K562 (cell line): Measurements from ENCODE around the gene SIK3. TPM values are rescaled to one million over a fixed set of nuclear protein-coding genes. Genes with fewer than 3 reads are reported as not detected.

Experiments used
- ATF3 ChIP-seq, 2 experiments: fragments of 450-650 bp in 1 of 2; sonication (generic) in 1 of 2; formaldehyde crosslinking in 1 of 2; IDR thresholded peaks in 1 of 2; conservative IDR thresholded peaks in 1 of 2; 2 replicates each; pipeline versions ENCODE4 v1.6.1 to v1.8.1; 2016 to 2023; ENCODE audit warnings: mild to moderate bottlenecking in 2 of 2, moderate library complexity in 2 of 2, inconsistent platforms in 1 of 2, missing genetic modification reagents in 1 of 2
- BCLAF1 ChIP-seq, 2 experiments: fragments of 450-650 bp in 1 of 2; IDR thresholded peaks; 2 replicates each; pipeline ENCODE4 v1.6.1; 2011 to 2017; ENCODE audit warnings: low read depth in 2 of 2, antibody characterized with exemption in 1 of 2, borderline replicate concordance in 1 of 2, low read length in 1 of 2, mild to moderate bottlenecking in 1 of 2, mixed read lengths in 1 of 2; ENCODE audit not compliant: control insufficient read depth in 1 of 2
- DIDO1 ChIP-seq: fragments of 450-650 bp; IDR thresholded peaks from 2 replicates; pipeline ENCODE4 v1.6.1; 2016; ENCODE audit warnings: low read depth, missing biosample characterization, missing genetic modification characterization
- L3MBTL2 ChIP-seq: fragments of 450-650 bp; IDR thresholded peaks from 2 replicates; pipeline ENCODE4 v1.6.1; 2016; ENCODE audit warnings: mild to moderate bottlenecking, moderate library complexity
- RBM22 ChIP-seq: fragments of 200-400 bp; formaldehyde crosslinking; IDR thresholded peaks from 2 replicates; pipeline ENCODE4 v1.6.1; 2018; ENCODE audit warnings: low read length, low read depth; ENCODE audit not compliant: poor library complexity, severe bottlenecking
- SMARCE1 ChIP-seq: fragments of 450-650 bp; IDR thresholded peaks from 2 replicates; pipeline ENCODE4 v1.7.1; 2016; ENCODE audit warnings: mild to moderate bottlenecking
- USF1 ChIP-seq: sonication (generic); formaldehyde crosslinking; IDR thresholded peaks from 2 replicates; pipeline ENCODE4 v1.9.0; 2022; ENCODE audit warnings: mild to moderate bottlenecking, missing genetic modification reagents
- ZNF324 ChIP-seq: fragments of 250-450 bp; sonication (Bioruptor Pico); IDR thresholded peaks from 2 replicates; pipeline ENCODE4 v1.4.0; 2020; ENCODE audit warnings: mild to moderate bottlenecking
- polyA plus RNA-seq, 8 experiments: library from polyadenylated mRNA; depleted of rRNA in 4 of 8; stranded (reverse) in 5 of 8; unstranded in 3 of 8; fragments of >200 nt; fragmentation: Nextera tagmentation in 2 of 8; fragmentation: Illumina TruSeq in 1 of 8; extraction: Ambion mirVana in 2 of 8; extraction: Trizol in 1 of 8; gene quantifications; 2 replicates each; pipeline versions ENCODE4 v1.2.1 to v1.2.3, GENCODE V29; 2011 to 2014; ENCODE audit warnings: inconsistent platforms in 1 of 8, missing spikeins in 1 of 8
- total RNA-seq, 7 experiments: library from RNA; depleted of rRNA in 6 of 7; stranded (reverse); fragments of >200 nt in 6 of 7; fragmentation: Illumina TruSeq in 2 of 7; extraction: Trizol in 2 of 7; gene quantifications; 2 replicates each; pipeline versions ENCODE4 v1.2.1 to v1.2.3, GENCODE V29; 2011 to 2021; ENCODE audit warnings: low replicate concordance in 1 of 7
- TF ChIP-seq, protein P1 (sequence below): fragments of 250-450 bp; sonication (Bioruptor Pico); IDR thresholded peaks from 2 replicates; pipeline ENCODE4 v1.4.0; 2020
- TF ChIP-seq, protein P2 (sequence below): fragments of 250-450 bp; sonication (Bioruptor Pico); IDR thresholded peaks from 2 replicates; pipeline ENCODE4 v1.4.0; 2020; ENCODE audit warnings: mild to moderate bottlenecking, moderate library complexity

The SIK3 gene
- total and polyA plus RNA-seq, 9 of the 15 experiments (the other 6 are each of a cell fraction or from before 2014, with no cell fraction given): 1.6 to 21.6 (median 8.0) TPM

DNA sequence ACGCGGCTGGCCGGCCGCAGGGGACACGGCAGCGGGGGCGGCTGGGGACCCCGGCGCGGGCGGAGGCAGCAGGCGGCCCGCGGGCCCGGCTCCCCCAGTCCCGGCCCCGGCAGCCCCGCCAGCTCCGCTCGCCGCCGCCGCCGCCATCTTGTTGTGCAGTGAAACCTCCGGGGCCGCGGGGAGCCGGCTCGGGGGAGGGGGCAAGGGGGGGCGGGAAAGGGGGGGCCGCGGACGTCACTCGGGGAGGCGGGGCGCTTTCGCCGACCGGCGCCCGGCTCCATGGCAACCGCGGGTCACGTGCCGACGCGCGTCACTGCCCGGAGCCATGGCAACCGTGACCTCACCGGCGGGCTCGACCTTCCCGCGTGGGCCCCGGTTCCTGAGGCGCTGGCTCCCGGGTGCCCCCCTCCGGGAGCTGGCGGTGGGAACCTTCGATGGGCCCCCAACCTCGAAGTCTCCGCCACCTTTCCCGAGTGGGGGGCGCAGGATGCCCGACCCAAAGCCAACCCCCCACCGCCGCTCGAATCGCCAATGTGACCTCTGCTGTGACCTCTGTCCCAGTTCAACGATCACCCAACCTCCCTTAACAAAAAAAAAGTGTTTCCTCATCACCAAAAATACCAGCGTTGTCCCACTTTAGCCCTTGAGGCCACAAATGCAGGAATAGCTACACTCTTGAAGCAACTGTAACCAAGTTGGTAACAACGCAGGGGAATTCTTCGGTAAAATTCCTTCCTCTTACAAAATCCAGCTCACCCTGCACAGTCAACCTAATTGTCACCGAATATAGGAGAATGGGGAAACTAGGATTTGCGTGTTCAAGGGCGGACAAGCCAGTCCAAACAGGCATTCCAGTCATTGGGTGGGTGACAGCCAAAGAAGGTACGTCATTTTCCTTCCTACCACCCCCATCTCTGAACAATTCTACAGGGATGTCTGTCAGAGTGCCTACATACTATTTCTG, at the start of gene SIK3 (continued):
- TF ChIP-seq BCLAF1 (IDR thresholded peaks at IDR 0.05; ENCODE audit: borderline replicate concordance in 1 of 2, control insufficient read depth in 1 of 2, low read depth in 2 of 2, low read length in 1 of 2) (no peak), L3MBTL2 (peak; percentile 88), RBM22 (peak; percentile 99), ZNF324 (no peak), SMARCE1 (peak; percentile 38; the same call in 1 of the 2 replicates), USF1 (peak; percentile 95), DIDO1 (no peak), ATF3 (IDR thresholded peaks at IDR 0.05) (peak; percentile 76), ATF3 (CRISPR knock-in tag; conservative IDR thresholded peaks at IDR 0.05) (no peak)
- TF ChIP-seq, protein P1, sequence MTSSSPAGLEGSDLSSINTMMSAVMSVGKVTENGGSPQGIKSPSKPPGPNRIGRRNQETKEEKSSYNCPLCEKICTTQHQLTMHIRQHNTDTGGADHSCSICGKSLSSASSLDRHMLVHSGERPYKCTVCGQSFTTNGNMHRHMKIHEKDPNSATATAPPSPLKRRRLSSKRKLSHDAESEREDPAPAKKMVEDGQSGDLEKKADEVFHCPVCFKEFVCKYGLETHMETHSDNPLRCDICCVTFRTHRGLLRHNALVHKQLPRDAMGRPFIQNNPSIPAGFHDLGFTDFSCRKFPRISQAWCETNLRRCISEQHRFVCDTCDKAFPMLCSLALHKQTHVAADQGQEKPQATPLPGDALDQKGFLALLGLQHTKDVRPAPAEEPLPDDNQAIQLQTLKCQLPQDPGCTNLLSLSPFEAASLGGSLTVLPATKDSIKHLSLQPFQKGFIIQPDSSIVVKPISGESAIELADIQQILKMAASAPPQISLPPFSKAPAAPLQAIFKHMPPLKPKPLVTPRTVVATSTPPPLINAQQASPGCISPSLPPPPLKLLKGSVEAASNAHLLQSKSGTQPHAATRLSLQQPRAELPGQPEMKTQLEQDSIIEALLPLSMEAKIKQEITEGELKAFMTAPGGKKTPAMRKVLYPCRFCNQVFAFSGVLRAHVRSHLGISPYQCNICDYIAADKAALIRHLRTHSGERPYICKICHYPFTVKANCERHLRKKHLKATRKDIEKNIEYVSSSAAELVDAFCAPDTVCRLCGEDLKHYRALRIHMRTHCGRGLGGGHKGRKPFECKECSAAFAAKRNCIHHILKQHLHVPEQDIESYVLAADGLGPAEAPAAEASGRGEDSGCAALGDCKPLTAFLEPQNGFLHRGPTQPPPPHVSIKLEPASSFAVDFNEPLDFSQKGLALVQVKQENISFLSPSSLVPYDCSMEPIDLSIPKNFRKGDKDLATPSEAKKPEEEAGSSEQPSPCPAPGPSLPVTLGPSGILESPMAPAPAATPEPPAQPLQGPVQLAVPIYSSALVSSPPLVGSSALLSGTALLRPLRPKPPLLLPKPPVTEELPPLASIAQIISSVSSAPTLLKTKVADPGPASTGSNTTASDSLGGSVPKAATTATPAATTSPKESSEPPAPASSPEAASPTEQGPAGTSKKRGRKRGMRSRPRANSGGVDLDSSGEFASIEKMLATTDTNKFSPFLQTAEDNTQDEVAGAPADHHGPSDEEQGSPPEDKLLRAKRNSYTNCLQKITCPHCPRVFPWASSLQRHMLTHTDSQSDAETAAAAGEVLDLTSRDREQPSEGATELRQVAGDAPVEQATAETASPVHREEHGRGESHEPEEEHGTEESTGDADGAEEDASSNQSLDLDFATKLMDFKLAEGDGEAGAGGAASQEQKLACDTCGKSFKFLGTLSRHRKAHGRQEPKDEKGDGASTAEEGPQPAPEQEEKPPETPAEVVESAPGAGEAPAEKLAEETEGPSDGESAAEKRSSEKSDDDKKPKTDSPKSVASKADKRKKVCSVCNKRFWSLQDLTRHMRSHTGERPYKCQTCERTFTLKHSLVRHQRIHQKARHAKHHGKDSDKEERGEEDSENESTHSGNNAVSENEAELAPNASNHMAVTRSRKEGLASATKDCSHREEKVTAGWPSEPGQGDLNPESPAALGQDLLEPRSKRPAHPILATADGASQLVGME: no peak
- TF ChIP-seq, protein P2, sequence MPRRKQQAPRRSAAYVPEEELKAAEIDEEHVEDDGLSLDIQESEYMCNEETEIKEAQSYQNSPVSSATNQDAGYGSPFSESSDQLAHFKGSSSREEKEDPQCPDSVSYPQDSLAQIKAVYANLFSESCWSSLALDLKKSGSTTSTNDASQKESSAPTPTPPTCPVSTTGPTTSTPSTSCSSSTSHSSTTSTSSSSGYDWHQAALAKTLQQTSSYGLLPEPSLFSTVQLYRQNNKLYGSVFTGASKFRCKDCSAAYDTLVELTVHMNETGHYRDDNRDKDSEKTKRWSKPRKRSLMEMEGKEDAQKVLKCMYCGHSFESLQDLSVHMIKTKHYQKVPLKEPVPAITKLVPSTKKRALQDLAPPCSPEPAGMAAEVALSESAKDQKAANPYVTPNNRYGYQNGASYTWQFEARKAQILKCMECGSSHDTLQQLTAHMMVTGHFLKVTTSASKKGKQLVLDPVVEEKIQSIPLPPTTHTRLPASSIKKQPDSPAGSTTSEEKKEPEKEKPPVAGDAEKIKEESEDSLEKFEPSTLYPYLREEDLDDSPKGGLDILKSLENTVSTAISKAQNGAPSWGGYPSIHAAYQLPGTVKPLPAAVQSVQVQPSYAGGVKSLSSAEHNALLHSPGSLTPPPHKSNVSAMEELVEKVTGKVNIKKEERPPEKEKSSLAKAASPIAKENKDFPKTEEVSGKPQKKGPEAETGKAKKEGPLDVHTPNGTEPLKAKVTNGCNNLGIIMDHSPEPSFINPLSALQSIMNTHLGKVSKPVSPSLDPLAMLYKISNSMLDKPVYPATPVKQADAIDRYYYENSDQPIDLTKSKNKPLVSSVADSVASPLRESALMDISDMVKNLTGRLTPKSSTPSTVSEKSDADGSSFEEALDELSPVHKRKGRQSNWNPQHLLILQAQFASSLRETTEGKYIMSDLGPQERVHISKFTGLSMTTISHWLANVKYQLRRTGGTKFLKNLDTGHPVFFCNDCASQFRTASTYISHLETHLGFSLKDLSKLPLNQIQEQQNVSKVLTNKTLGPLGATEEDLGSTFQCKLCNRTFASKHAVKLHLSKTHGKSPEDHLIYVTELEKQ (CRISPR knock-in tag): no peak
